ENCODE measurements around the gene ZNF185. TPM values are rescaled to one million over a fixed set of nuclear protein-coding genes. Genes with fewer than 3 reads are reported as not detected.

The ZNF185 gene
- total RNA-seq, 1 experiment from 2014 or later = 5.9 TPM

- POLR2A ChIA-PET = no interaction called here
Observed at GRCh38 chrX:152896450-152896849, 1.4 kb upstream of the ZNF185 start.

GRCh38 chrX:152898442-152898841 is 575 bp downstream of the ZNF185 start:
- Mint-ChIP-seq H3K4me1 (ENCODE audit: low read depth, unreplicated experiment) (peaks cover 12% of the 10 kb centered on the region), H3K27ac (ENCODE audit: unreplicated experiment) (no peak overlapping the region), H3K27me3 (ENCODE audit: insufficient read depth, unreplicated experiment) (no peaks in the 10 kb centered on the region), H3K9me3 (ENCODE audit: unreplicated experiment) (no peaks in the 10 kb centered on the region), H3K36me3 (ENCODE audit: insufficient read depth, unreplicated experiment) (no peaks in the 10 kb centered on the region), H3K4me3 (ENCODE audit: unreplicated experiment) (peak overlapping the region; percentile 48)
- intact Hi-C loops (cut with micrococcal nuclease; ENCODE audit: unreplicated experiment) = no loop called here
- POLR2A ChIA-PET = no interaction called here
- Histone ChIP-seq H3K4me1 (peaks cover 9% of the 10 kb centered on the region), H3K27me3 (replicated peaks; ENCODE audit: control insufficient read depth, insufficient read depth, low read length) (no peaks in the 10 kb centered on the region), H3K36me3 (ENCODE audit: control insufficient read depth, insufficient read depth, low read length) (no peaks in the 10 kb centered on the region), H3K4me3 (ENCODE audit: low read depth, low read length) (peak overlapping the region; percentile 36), H3K9me3 (no peaks in the 10 kb centered on the region)
- DNase-seq = no peak
- CTCF ChIA-PET = no interaction called here
- TSS peak; percentile 73 for BruUV-seq (replicated peaks)
- TF ChIP-seq CTCF (IDR thresholded peaks at IDR 0.05; ENCODE audit: insufficient read depth in 1 of 2, low read depth in 1 of 2, low read length in 1 of 2, severe bottlenecking in 1 of 2, unreplicated experiment in 1 of 2) = no peak

More at GRCh38 chrX:152896450-152896849, 1.4 kb upstream of the ZNF185 start:
- H3K4me3 Mint-ChIP-seq (ENCODE audit: unreplicated experiment) = peak overlapping the region; percentile 51
- H3K4me1 ChIP-seq = peaks cover 9% of the 10 kb centered on the region
- no peak for TF ChIP-seq CTCF (IDR thresholded peaks at IDR 0.05; ENCODE audit: insufficient read depth in 1 of 2, low read depth in 1 of 2, low read length in 1 of 2, severe bottlenecking in 1 of 2, unreplicated experiment in 1 of 2)
- peak overlapping the region; percentile 82 for H3K27ac Mint-ChIP-seq (ENCODE audit: unreplicated experiment)
- no peaks in the 10 kb centered on the region for H3K36me3 Mint-ChIP-seq (ENCODE audit: insufficient read depth, unreplicated experiment)
- intact Hi-C loops (cut with micrococcal nuclease; ENCODE audit: unreplicated experiment) = no loop called here
- no TSS peak for BruUV-seq (replicated peaks)
- H3K9me3 ChIP-seq = no peaks in the 10 kb centered on the region
- no peak for DNase-seq
- CTCF ChIA-PET = no interaction called here
- no peaks in the 10 kb centered on the region for H3K27me3 Mint-ChIP-seq (ENCODE audit: insufficient read depth, unreplicated experiment)
- no peaks in the 10 kb centered on the region for H3K9me3 Mint-ChIP-seq (ENCODE audit: unreplicated experiment)
- no peaks in the 10 kb centered on the region for H3K27me3 ChIP-seq (replicated peaks; ENCODE audit: control insufficient read depth, insufficient read depth, low read length)
- no peaks in the 10 kb centered on the region for H3K36me3 ChIP-seq (ENCODE audit: control insufficient read depth, insufficient read depth, low read length)
- no peak overlapping the region for H3K4me3 ChIP-seq (ENCODE audit: low read depth, low read length)
- H3K4me1 Mint-ChIP-seq (ENCODE audit: low read depth, unreplicated experiment) = peaks cover 12% of the 10 kb centered on the region

GRCh38 chrX:152899111-152899873 is 1.4 kb downstream of the ZNF185 start:
- Mint-ChIP-seq H3K27me3 (ENCODE audit: insufficient read depth, unreplicated experiment) (no peaks in the 10 kb centered on the region), H3K4me3 (ENCODE audit: unreplicated experiment) (no peak overlapping the region), H3K27ac (ENCODE audit: unreplicated experiment) (no peak overlapping the region), H3K4me1 (ENCODE audit: low read depth, unreplicated experiment) (peaks cover 12% of the 10 kb centered on the region), H3K9me3 (ENCODE audit: unreplicated experiment) (no peaks in the 10 kb centered on the region), H3K36me3 (ENCODE audit: insufficient read depth, unreplicated experiment) (no peaks in the 10 kb centered on the region)
- DNase-seq = no peak
- BruUV-seq (replicated peaks) = no TSS peak
- ChIA-PET CTCF (no interaction called here), POLR2A (no interaction called here)
- TF ChIP-seq CTCF (IDR thresholded peaks at IDR 0.05; ENCODE audit: insufficient read depth in 1 of 2, low read depth in 1 of 2, low read length in 1 of 2, severe bottlenecking in 1 of 2, unreplicated experiment in 1 of 2) = no peak
- Histone ChIP-seq H3K4me3 (ENCODE audit: low read depth, low read length) (no peak overlapping the region), H3K4me1 (peaks cover 9% of the 10 kb centered on the region), H3K9me3 (no peaks in the 10 kb centered on the region), H3K36me3 (ENCODE audit: control insufficient read depth, insufficient read depth, low read length) (no peaks in the 10 kb centered on the region), H3K27me3 (replicated peaks; ENCODE audit: control insufficient read depth, insufficient read depth, low read length) (no peaks in the 10 kb centered on the region)
- intact Hi-C loops (cut with micrococcal nuclease; ENCODE audit: unreplicated experiment) = no loop called here

All from Caco-2 (cell line).